Thyroid gland (tissue), 4 donors: ENCODE measurements around the gene EID1. TPM values are rescaled to one million over a fixed set of nuclear protein-coding genes. Genes with fewer than 3 reads are reported as not detected.

Source experiments
- DNase-seq, 2 donors: peaks; one replicate each; pipeline ENCODE4 v3.0.0-alpha.2; 2019
- H3K27ac ChIP-seq, 3 donors: fragments of 200-600 bp; sonication (generic); 1 replicate in 2 of 3; 2 replicates in 1 of 3; pipeline ENCODE4 v1.5.1; 2016 to 2019; ENCODE audit warnings: mild to moderate bottlenecking in 1 of 3, moderate library complexity in 1 of 3
- H3K27me3 ChIP-seq: fragments of 200-600 bp; sonication (generic); one replicate; pipeline ENCODE4 v1.5.1; 2019
- H3K36me3 ChIP-seq, 2 donors: fragments of 200-600 bp; sonication (generic); one replicate each; pipeline ENCODE4 v1.5.1; 2016 to 2019
- H3K4me1 ChIP-seq, 2 donors: fragments of 200-600 bp; sonication (generic); one replicate each; pipeline ENCODE4 v1.5.1; 2017 to 2019
- H3K4me3 ChIP-seq, 3 donors: fragments of 200-600 bp; sonication (generic); replicated peaks in 1 of 3; 1 replicate in 2 of 3; 2 replicates in 1 of 3; pipeline ENCODE4 v1.5.1; 2016; ENCODE audit warnings: mild to moderate bottlenecking in 1 of 3
- H3K9me3 ChIP-seq: fragments of 200-600 bp; sonication (generic); one replicate; pipeline ENCODE4 v1.5.1; 2017
- POLR2A ChIP-seq, 2 donors: fragments of 450-650 bp; IDR thresholded peaks; one replicate each; pipeline ENCODE4 v1.6.1; 2017; ENCODE audit warnings: antibody characterized with exemption in 2 of 2, mild to moderate bottlenecking in 2 of 2, moderate library complexity in 1 of 2
- WGBS, 2 donors: methylation state at CpG; one replicate each; pipeline ENCODE4 v1.1.5; 2017; 5-methylcytosine and 5-hydroxymethylcytosine counted together
- intact Hi-C: fragments of 100-400 bp; cut with DNase I; formaldehyde crosslinking; loops from one replicate; pipeline ENCODE4 v1.15.1; 2023
- total RNA-seq, 4 donors: library from RNA; depleted of rRNA; stranded (reverse); fragments of >200 nt; gene quantifications; one replicate each; pipeline ENCODE4 v1.2.3, GENCODE V29; 2016
- TF ChIP-seq, protein P1 (sequence below), 6 experiments: fragments of 200-600 bp in 3 of 6; fragments of 450-650 bp in 3 of 6; sonication (generic) in 3 of 6; IDR thresholded peaks; one replicate each; pipeline ENCODE4 v1.5.1; 2016 to 2019; ENCODE audit warnings: antibody characterized with exemption in 6 of 6, mild to moderate bottlenecking in 2 of 6, inconsistent platforms in 1 of 6, moderate library complexity in 1 of 6

The EID1 gene, protein sequence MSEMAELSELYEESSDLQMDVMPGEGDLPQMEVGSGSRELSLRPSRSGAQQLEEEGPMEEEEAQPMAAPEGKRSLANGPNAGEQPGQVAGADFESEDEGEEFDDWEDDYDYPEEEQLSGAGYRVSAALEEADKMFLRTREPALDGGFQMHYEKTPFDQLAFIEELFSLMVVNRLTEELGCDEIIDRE
- 100 to 1,000 TPM; 213 to 305 (median 273) TPM for total RNA-seq

- no peaks in the 10 kb centered on the region for H3K9me3 ChIP-seq
- 0% methylated on average over 42 to 52 of the region's 58 CpGs for WGBS, 2 donors
Measured at GRCh38 chr15:48877630-48878595, at the start of gene EID1. Gene EID1, plus strand, starts transcription at chr15:48878134. Its CDS starts 43 bp downstream, at chr15:48878177.

GRCh38 chr15:48828471-48828870 is 49.5 kb upstream of the EID1 start:
- no peak for DNase-seq
- Histone ChIP-seq H3K9me3 (no peaks in the 10 kb centered on the region), H3K27me3 (no peaks in the 10 kb centered on the region), H3K4me1 (no peaks in the 10 kb centered on the region), H3K27ac (no peak overlapping the region), H3K4me3 (no peak overlapping the region), H3K36me3 (no peaks in the 10 kb centered on the region)
- WGBS, 2 donors = 82 to 90% methylated on average over 4 of the region's 4 CpGs
- TF ChIP-seq, protein P1, sequence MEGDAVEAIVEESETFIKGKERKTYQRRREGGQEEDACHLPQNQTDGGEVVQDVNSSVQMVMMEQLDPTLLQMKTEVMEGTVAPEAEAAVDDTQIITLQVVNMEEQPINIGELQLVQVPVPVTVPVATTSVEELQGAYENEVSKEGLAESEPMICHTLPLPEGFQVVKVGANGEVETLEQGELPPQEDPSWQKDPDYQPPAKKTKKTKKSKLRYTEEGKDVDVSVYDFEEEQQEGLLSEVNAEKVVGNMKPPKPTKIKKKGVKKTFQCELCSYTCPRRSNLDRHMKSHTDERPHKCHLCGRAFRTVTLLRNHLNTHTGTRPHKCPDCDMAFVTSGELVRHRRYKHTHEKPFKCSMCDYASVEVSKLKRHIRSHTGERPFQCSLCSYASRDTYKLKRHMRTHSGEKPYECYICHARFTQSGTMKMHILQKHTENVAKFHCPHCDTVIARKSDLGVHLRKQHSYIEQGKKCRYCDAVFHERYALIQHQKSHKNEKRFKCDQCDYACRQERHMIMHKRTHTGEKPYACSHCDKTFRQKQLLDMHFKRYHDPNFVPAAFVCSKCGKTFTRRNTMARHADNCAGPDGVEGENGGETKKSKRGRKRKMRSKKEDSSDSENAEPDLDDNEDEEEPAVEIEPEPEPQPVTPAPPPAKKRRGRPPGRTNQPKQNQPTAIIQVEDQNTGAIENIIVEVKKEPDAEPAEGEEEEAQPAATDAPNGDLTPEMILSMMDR (IDR thresholded peaks at IDR 0.05) = no peak
- TF ChIP-seq POLR2A (IDR thresholded peaks at IDR 0.05) = no peak
- intact Hi-C loops = no loop called here

More at GRCh38 chr15:48877630-48878595, at the start of gene EID1:
- TF ChIP-seq, protein P1 (IDR thresholded peaks at IDR 0.05) = peak in 1 of 6 experiments; percentile 34
- peak in 1 of 2 donors; percentile 90 for TF ChIP-seq POLR2A (IDR thresholded peaks at IDR 0.05)
- Histone ChIP-seq H3K36me3 (no peaks in the 10 kb centered on the region), H3K27me3 (no peaks in the 10 kb centered on the region), H3K4me3 (peak within 1 kb of the TSS; percentile 77 to 90 (median 88)), H3K4me1 (peaks cover 9 to 19% of the 10 kb centered on the region in 2 donors), H3K27ac (peak within 1 kb of the TSS; percentile 74 to 84 (median 79))
- peak; percentile 91 to 92 for DNase-seq
- intact Hi-C loops = no loop called here

DNA sequence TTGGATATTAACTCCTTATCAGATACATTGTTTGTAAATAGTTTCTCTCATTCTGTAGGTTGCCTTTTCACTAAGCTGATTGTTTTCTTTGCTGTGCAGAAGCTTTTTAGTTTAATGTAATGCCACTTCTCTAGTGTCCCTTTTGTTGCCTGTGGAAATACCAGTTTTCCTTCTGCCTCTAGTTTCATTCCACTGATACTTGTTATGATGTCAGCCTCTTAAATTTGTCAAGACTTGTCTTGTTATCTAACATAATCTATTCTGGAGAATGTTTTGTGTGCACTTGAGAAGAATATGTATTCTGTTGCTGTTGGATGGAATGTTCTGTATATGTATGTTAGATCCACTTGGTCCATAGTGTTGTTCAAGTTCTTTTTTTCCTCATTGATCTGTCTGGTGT is 49.0 kb upstream of the EID1 start:
- Histone ChIP-seq H3K4me1 (no peaks in the 10 kb centered on the region), H3K27me3 (no peaks in the 10 kb centered on the region), H3K36me3 (no peaks in the 10 kb centered on the region), H3K27ac (no peak overlapping the region), H3K9me3 (no peaks in the 10 kb centered on the region), H3K4me3 (no peak overlapping the region)
- TF ChIP-seq, protein P1 (IDR thresholded peaks at IDR 0.05) = no peak
- TF ChIP-seq POLR2A (IDR thresholded peaks at IDR 0.05) = no peak
- DNase-seq = no peak
- intact Hi-C loops = no loop called here

DNA sequence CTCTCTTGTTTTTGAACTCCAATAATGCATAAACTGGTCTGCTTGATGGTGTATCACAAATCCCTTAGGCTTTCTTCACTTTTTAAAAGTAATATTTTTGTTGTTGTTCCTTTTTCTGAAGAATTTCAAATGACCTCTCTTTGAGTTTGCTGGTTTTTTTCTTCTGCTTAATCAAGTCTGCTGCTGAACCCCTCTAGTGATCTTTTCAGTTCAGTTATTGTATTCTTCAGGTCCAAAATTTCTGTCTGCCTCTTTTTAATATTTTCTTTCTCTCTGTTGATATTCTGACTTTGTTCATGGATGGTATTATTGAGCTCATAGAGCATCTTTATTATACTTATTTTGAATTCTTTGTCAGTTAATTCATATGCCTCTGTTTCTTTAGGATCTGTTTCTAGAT is 45.3 kb upstream of the EID1 start:
- no peaks in the 10 kb centered on the region for H3K4me1 ChIP-seq
- H3K36me3 ChIP-seq = no peaks in the 10 kb centered on the region
- TF ChIP-seq, protein P1 (IDR thresholded peaks at IDR 0.05) = no peak
- TF ChIP-seq POLR2A (IDR thresholded peaks at IDR 0.05) = no peak
- DNase-seq = no peak
- intact Hi-C loops = no loop called here
- H3K27ac ChIP-seq = no peak overlapping the region
- no peaks in the 10 kb centered on the region for H3K27me3 ChIP-seq
- H3K4me3 ChIP-seq = no peak overlapping the region
- H3K9me3 ChIP-seq = no peaks in the 10 kb centered on the region
